ENCODE measurements around the gene C19orf81.

The C19orf81 gene

GRCh38 chr19:50658441-50659317 is 9.4 kb downstream of the C19orf81 start (continued):
- peak; percentile 61 for TF ChIP-seq CTCF (tag by site-specific recombination; IDR thresholded peaks at IDR 0.05)
- no peak; the same call in 1 of the 2 replicates for TF ChIP-seq EGR2 (tag by site-specific recombination; IDR thresholded peaks at IDR 0.05; ENCODE audit: low read depth)
- no peak for TF ChIP-seq ZNF670 (tag by site-specific recombination; IDR thresholded peaks at IDR 0.05; ENCODE audit: low read depth)
- TF ChIP-seq FEZF1 (tag by site-specific recombination; IDR thresholded peaks at IDR 0.05), result no peak
- peak; percentile 44; the same call in 1 of the 2 replicates for TF ChIP-seq KLF10 (tag by site-specific recombination; IDR thresholded peaks at IDR 0.05)
- TF ChIP-seq ZSCAN23 (tag by site-specific recombination; IDR thresholded peaks at IDR 0.05), result no peak
- TF ChIP-seq ZNF423 (tag by site-specific recombination; IDR thresholded peaks at IDR 0.05), result peak; percentile 38; the same call in 1 of the 2 replicates
- TF ChIP-seq INSM2 (tag by site-specific recombination; IDR thresholded peaks at IDR 0.05), result peak; percentile 61; the same call in 1 of the 2 replicates
- TF ChIP-seq ZNF76 (tag by site-specific recombination; IDR thresholded peaks at IDR 0.05; ENCODE audit: borderline replicate concordance, low read depth), result no peak
- no peak for TF ChIP-seq ZNF624 (tag by site-specific recombination; IDR thresholded peaks at IDR 0.05)
- TF ChIP-seq ZNF169 (tag by site-specific recombination; IDR thresholded peaks at IDR 0.05), result peak; percentile 70; the same call in 1 of the 2 replicates
- TF ChIP-seq ZSCAN5A (tag by site-specific recombination; IDR thresholded peaks at IDR 0.05), result peak; percentile 61; the same call in 1 of the 2 replicates
- peak; percentile 91; the same call in 1 of the 2 replicates for TF ChIP-seq PRDM2 (tag by site-specific recombination; IDR thresholded peaks at IDR 0.05; ENCODE audit: borderline replicate concordance)
- TF ChIP-seq ZNF561 (tag by site-specific recombination; IDR thresholded peaks at IDR 0.05; ENCODE audit: borderline replicate concordance), result 0 out of 2 replicates have a peak, but pooled peaks have one; percentile 60
- 0 out of 2 replicates have a peak, but pooled peaks have one; percentile 39 for TF ChIP-seq ZFP41 (tag by site-specific recombination; IDR thresholded peaks at IDR 0.05; ENCODE audit: borderline replicate concordance)
- peak; percentile 96 for TF ChIP-seq ZBTB26 (tag by site-specific recombination; optimal IDR thresholded peaks at IDR 0.05)
- no peak for TF ChIP-seq ZNF280C (tag by site-specific recombination; IDR thresholded peaks at IDR 0.05)
- peak; percentile 97 for TF ChIP-seq ZNF501 (tag by site-specific recombination; IDR thresholded peaks at IDR 0.05)
- TF ChIP-seq ZNF555 (tag by site-specific recombination; conservative IDR thresholded peaks at IDR 0.05), result no peak
- no peak for TF ChIP-seq ZNF354C (tag by site-specific recombination; IDR thresholded peaks at IDR 0.05; ENCODE audit: borderline replicate concordance, low read depth)
- TF ChIP-seq ZNF366 (tag by site-specific recombination; conservative IDR thresholded peaks at IDR 0.05), result peak; percentile 99
- TF ChIP-seq ZNF184 (tag by site-specific recombination; IDR thresholded peaks at IDR 0.05), result no peak
- peak; percentile 80 for TF ChIP-seq GLIS1 (tag by site-specific recombination; IDR thresholded peaks at IDR 0.05)
- no peak for TF ChIP-seq ZNF248 (tag by site-specific recombination; IDR thresholded peaks at IDR 0.05)
